Keratinocyte (primary cell): ENCODE results near the gene WIPF3.
"Not testable (repeated sequence)": the region's sequence is repeated elsewhere in the genome, so short reads cannot be mapped to it uniquely, and the experiment has no call there.

Source experiments
- EZH2 ChIP-seq: IDR thresholded peaks from one replicate; pipeline ENCODE4 v1.6.1; 2012; ENCODE audit warnings: inconsistent platforms, mild to moderate bottlenecking, low read length, moderate library complexity
- TF ChIP-seq, protein P1 (sequence below), 3 experiments: IDR thresholded peaks in 1 of 3; conservative IDR thresholded peaks in 1 of 3; optimal IDR thresholded peaks in 1 of 3; 2 replicates in 2 of 3; 3 replicates in 1 of 3; pipeline versions ENCODE3 to v1.5.1; 2011; ENCODE audit warnings: low read length in 3 of 3, mild to moderate bottlenecking in 3 of 3, moderate library complexity in 2 of 3, control low read depth in 1 of 3, inconsistent platforms in 1 of 3; ENCODE audit not compliant: insufficient read depth in 2 of 3; ENCODE audit errors: extremely low read depth in 1 of 3

DNA sequence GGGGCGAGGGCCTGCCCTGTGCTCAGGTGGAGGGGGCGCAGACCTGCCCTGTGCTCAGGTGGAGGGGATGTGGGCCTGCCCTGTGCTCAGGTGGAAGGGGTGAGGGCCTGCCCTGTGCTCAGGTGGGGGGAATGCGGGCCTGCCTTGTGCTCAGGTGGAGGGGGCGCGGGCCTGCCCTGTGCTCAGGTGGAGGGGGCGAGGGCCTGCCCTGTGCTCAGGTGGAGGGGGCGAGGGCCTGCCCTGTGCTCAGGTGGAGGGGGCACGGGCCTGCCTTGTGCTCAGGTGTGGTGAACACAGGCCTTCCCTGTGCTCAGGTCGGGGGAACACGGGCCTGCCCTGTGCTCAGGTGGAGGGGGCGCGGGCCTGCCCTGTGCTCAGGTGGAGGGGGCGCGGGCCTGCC lies 84.5 kb downstream of the WIPF3 start:
- TF ChIP-seq, protein P1, sequence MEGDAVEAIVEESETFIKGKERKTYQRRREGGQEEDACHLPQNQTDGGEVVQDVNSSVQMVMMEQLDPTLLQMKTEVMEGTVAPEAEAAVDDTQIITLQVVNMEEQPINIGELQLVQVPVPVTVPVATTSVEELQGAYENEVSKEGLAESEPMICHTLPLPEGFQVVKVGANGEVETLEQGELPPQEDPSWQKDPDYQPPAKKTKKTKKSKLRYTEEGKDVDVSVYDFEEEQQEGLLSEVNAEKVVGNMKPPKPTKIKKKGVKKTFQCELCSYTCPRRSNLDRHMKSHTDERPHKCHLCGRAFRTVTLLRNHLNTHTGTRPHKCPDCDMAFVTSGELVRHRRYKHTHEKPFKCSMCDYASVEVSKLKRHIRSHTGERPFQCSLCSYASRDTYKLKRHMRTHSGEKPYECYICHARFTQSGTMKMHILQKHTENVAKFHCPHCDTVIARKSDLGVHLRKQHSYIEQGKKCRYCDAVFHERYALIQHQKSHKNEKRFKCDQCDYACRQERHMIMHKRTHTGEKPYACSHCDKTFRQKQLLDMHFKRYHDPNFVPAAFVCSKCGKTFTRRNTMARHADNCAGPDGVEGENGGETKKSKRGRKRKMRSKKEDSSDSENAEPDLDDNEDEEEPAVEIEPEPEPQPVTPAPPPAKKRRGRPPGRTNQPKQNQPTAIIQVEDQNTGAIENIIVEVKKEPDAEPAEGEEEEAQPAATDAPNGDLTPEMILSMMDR (optimal IDR thresholded peaks at IDR 0.05 in 1 of 3, IDR thresholded peaks at IDR 0.05 in 1 of 3, conservative IDR thresholded peaks at IDR 0.05 in 1 of 3; ENCODE audit: extremely low read depth in 1 of 3, insufficient read depth in 2 of 3, low read length in 3 of 3): not testable (repeated sequence)
- not testable (repeated sequence) for TF ChIP-seq EZH2
